HG02588 (cell line): ENCODE results near the gene FAM199X.

Experiments
- ATAC-seq: cut with Tn5 transposase; IDR thresholded peaks from one replicate; pipeline ENCODE4 v1.9.1; 2021; ENCODE audit warnings: mild to moderate bottlenecking, moderate library complexity; ENCODE audit not compliant: unreplicated experiment

The FAM199X gene

GRCh38 chrX:104165894-104166734 lies at the start of gene FAM199X:
Gene FAM199X (plus strand): TSS chrX:104166453. CDS start chrX:104166786, 333 bp downstream.
- ATAC-seq: peak; percentile 95

- no peak for ATAC-seq
Measured at GRCh38 chrX:104117759-104118158, 48.5 kb upstream of the FAM199X start.

GRCh38 chrX:104118765-104119164 lies 47.5 kb upstream of the FAM199X start:
- no peak for ATAC-seq

DNA sequence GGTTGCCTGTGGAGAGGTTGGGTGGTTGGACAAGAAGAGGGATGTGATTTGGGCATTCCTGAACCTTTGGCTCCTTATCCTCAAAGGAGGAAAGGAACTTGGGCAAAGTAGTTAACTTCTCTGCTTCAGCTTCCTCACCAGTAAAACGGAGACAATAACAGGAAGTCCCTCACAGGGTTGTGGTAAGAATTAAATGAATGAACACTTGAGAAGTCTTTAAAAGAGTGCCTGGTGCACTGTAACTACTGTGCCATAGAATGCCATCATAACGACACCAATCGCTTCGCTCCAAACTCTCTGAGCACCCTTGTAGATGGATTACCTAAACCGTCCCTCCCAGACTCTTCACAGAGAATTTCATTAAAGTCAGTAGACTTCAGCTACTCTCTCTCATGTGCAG lies 43.4 kb upstream of the FAM199X start:
- ATAC-seq: no peak

GRCh38 chrX:104126856-104127255 lies 39.4 kb upstream of the FAM199X start:
- ATAC-seq: no peak

- no peak for ATAC-seq
Measured at GRCh38 chrX:104130808-104131207, 35.4 kb upstream of the FAM199X start.

DNA sequence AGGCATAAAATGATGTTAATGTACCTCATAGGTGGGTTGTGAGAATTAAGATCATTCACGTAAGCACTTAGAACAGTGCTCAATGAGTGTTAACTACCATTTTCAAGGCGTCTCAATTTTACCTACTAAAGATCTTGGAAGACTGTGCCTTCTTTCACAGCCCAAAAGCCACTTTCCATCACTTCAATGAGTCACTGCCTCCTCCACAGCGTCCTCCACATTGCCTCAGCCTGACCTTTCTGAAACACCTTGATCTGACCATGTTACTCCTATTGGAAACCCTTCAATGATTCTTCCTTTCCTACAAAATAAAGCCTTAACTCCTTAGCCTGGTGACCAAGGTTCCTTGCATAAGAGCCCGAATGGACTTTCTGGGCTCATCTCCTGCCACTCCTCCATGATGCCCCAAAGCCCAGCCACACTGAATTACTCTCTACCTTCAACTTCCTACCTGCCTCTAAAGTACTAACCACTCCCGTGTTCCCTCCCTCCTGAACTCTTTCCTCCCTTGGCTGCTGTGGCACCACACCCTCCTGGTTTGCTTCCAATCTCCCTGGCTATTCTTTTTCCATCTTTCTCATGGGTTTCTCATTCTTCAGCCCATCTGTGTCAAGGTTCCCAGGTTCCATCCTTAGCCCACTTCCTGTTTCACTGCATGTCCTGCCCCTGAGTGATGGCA lies 31.5 kb upstream of the FAM199X start:
- ATAC-seq: no peak

GRCh38 chrX:104135677-104136076 lies 30.6 kb upstream of the FAM199X start:
- ATAC-seq: no peak

GRCh38 chrX:104136241-104137019 lies 29.8 kb upstream of the FAM199X start:
- peak; percentile 68 for ATAC-seq

- no peak for ATAC-seq
Measured at GRCh38 chrX:104137496-104137895, 28.8 kb upstream of the FAM199X start.

- ATAC-seq: no peak
Measured at GRCh38 chrX:104141087-104141760, 25.0 kb upstream of the FAM199X start.

DNA sequence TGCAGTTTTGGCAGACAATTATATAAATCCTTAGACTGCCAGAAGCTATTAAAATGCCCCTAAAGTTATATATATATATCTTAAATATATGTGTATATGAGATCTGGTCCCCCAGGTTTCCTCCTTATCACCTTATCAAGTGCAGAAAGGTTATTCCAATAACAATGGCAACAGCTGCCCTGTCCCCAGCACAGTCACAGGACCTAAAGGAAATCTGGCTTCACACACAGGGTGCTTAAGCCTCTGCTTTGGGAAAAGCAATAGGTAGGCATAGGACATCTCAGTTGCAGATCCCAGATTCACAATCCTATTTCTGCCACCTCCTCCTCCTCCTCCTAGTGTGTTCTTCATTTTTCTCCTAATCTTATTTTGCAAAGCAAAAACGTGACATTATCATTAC lies 15.2 kb upstream of the FAM199X start:
- ATAC-seq: no peak

DNA sequence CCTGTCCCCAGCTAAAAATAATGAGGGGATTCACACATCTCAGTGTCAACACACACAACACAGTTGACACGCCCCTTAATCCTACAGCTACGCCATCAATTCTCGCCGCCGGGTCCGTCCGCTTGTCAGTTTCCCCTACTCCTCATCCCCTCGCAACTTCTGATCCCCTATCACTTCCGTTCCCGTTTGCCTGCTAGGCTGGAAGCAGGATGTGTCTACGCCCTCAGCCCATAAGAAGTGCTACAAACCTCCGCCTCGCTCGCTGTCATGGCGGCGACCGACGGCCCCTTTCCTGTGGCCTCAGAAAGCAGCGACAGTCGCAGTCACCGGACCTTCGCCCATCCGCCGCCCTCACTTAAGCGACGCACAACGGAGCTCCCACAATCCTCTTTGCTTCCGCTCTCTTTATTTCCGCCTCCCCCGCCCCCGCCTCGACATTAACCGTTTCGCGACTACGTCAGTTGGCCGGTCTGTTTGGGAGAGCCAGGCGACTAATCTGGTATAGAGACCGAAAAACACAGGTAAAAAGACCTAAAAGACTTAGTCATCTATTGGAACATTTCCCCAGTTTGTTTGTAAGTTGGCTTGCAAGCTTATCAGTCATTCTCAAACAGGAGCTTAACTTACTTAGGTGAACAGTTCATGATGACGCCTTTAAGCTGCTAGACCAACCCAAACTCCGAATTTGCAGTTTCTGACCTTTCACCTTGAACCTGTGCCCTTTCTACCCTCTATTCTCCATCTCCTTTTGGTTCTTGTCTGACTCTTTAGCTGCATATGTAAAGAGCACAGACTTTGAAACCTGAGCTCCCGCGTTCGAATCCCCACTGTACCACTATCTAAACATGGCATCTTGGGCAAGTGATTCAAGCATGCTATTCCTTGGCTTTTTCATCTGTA lies 9.4 kb upstream of the FAM199X start, which contains the start of gene SLC25A53:
Gene SLC25A53 (minus strand): TSS at position 380 of the 900 bp plus-strand sequence. CDS start 51,752 bp downstream, outside the sequence.
- peak; percentile 87 for ATAC-seq

GRCh38 chrX:104166735-104167436 lies 633 bp downstream of the FAM199X start:
- no peak for ATAC-seq

- ATAC-seq: no peak
Measured at GRCh38 chrX:104168127-104168526, 1.9 kb downstream of the FAM199X start.

DNA sequence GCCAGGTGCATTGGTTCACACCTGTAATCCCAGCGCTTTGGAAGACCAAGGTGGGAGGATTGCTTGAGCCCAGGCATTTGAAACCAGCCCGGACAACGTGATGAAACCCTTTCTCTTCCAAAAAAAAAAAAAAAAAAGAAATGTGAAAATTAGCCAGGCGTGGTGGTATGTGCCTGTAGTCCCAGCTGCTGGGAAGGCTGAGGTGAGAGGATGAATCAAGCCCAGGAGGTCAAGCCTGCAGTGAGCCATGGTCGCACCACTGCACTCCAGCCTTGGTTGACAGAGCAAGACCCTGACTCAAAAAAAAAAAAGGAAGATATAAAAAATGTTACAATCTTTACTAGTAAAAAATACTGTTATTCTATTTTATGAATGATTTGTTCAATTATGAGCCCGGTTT lies 5.9 kb downstream of the FAM199X start:
- no peak for ATAC-seq

- no peak for ATAC-seq
Measured at GRCh38 chrX:104172788-104173187, 6.5 kb downstream of the FAM199X start.

GRCh38 chrX:104173841-104174240 lies 7.6 kb downstream of the FAM199X start:
- no peak for ATAC-seq

DNA sequence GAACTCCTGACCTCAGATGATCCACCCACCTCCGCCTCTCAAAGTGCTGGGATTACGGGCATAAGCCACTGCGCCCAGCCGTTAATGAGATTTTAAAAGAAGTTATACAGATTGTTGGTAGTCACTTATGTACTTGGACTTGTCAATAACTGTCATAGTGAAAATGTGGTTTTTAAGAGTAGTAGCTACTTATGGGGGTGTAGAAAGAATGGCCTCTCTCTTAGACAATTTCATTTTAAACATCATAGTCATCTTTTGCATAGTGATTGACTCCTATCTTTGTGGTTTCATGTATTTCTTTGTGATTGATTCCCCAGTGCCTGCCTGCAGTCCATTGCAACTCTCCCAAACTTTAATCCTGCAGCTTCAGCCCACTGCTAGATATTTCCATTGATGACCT lies 17.4 kb downstream of the FAM199X start:
- ATAC-seq: no peak
